Keratinocyte (primary cell): ENCODE measurements around the gene GRK4. TPM values are rescaled to one million over a fixed set of nuclear protein-coding genes. Genes with fewer than 3 reads are reported as not detected.

Experiments
- DNase-seq: peaks from one replicate; pipeline ENCODE4 v3.0.0-alpha.2; 2011; ENCODE audit warnings: low read depth, missing footprints, low spot score
- FAIRE-seq: peaks from 2 replicates; lab custom pipeline; 2011; peaks lifted over from hg19 to GRCh38; lab: Jason Lieb, UNC
- H2AFZ ChIP-seq: 2 replicates; pipeline ENCODE4 v1.6.0; 2012; ENCODE audit warnings: low read length, control low read depth, inconsistent platforms; ENCODE audit not compliant: control insufficient read depth
- H3K27ac ChIP-seq: 2 replicates; pipeline ENCODE4 v1.5.1; 2011; ENCODE audit warnings: low read length; ENCODE audit not compliant: control insufficient read depth, insufficient read depth
- H3K27me3 ChIP-seq: 3 replicates; pipeline ENCODE4 v1.6.0; 2011; ENCODE audit warnings: low read length; ENCODE audit not compliant: control insufficient read depth, insufficient read depth; ENCODE audit errors: extremely low read depth
- H3K36me3 ChIP-seq, 2 experiments: 2 replicates in 1 of 2; 3 replicates in 1 of 2; pipeline ENCODE4 v1.5.1; 2011; ENCODE audit warnings: low read length in 2 of 2, mild to moderate bottlenecking in 1 of 2; ENCODE audit not compliant: control insufficient read depth in 2 of 2, insufficient read depth in 2 of 2; ENCODE audit errors: extremely low read depth in 1 of 2
- H3K4me1 ChIP-seq: 3 replicates; pipeline ENCODE4 v1.5.1; 2011; ENCODE audit warnings: low read length; ENCODE audit not compliant: control insufficient read depth, insufficient read depth; ENCODE audit errors: extremely low read depth
- H3K4me2 ChIP-seq: 3 replicates; pipeline ENCODE4 v1.6.0; 2011; ENCODE audit warnings: low read depth, low read length; ENCODE audit not compliant: control insufficient read depth, insufficient read depth; ENCODE audit errors: extremely low read depth
- H3K4me3 ChIP-seq, 3 experiments: fragments of 200-600 bp in 1 of 3; sonication (generic) in 1 of 3; 2 replicates in 2 of 3; 3 replicates in 1 of 3; pipeline ENCODE4 v1.5.1; 2011 to 2016; ENCODE audit warnings: low read length in 3 of 3, mild to moderate bottlenecking in 3 of 3, control low read depth in 2 of 3, inconsistent platforms in 1 of 3, low read depth in 1 of 3, mixed read lengths in 1 of 3, mixed run types in 1 of 3, moderate library complexity in 1 of 3; ENCODE audit not compliant: control insufficient read depth in 2 of 3, insufficient read depth in 2 of 3; ENCODE audit errors: extremely low read depth in 1 of 3
- H3K79me2 ChIP-seq: 2 replicates; pipeline ENCODE4 v1.6.0; 2012; ENCODE audit warnings: low read length; ENCODE audit not compliant: control insufficient read depth, insufficient read depth
- H3K9ac ChIP-seq: 3 replicates; pipeline ENCODE4 v1.6.0; 2011; ENCODE audit warnings: low read length; ENCODE audit not compliant: control insufficient read depth, insufficient read depth; ENCODE audit errors: extremely low read depth
- H3K9me1 ChIP-seq: 3 replicates; pipeline ENCODE4 v1.6.0; 2011; ENCODE audit warnings: low read length; ENCODE audit not compliant: control insufficient read depth, insufficient read depth; ENCODE audit errors: extremely low read depth
- H3K9me3 ChIP-seq: 2 replicates; pipeline ENCODE4 v1.5.1; 2012; ENCODE audit warnings: low read depth, low read length; ENCODE audit not compliant: control insufficient read depth
- H4K20me1 ChIP-seq: 3 replicates; pipeline ENCODE4 v1.6.0; 2011; ENCODE audit warnings: low read length; ENCODE audit not compliant: control insufficient read depth, insufficient read depth; ENCODE audit errors: extremely low read depth
- CTCF ChIP-seq, 3 experiments: IDR thresholded peaks in 1 of 3; conservative IDR thresholded peaks in 1 of 3; optimal IDR thresholded peaks in 1 of 3; 2 replicates in 2 of 3; 3 replicates in 1 of 3; pipeline versions ENCODE3 to v1.5.1; 2011; ENCODE audit warnings: low read length in 3 of 3, mild to moderate bottlenecking in 3 of 3, moderate library complexity in 2 of 3, control low read depth in 1 of 3, inconsistent platforms in 1 of 3; ENCODE audit not compliant: insufficient read depth in 2 of 3; ENCODE audit errors: extremely low read depth in 1 of 3
- EZH2 ChIP-seq: IDR thresholded peaks from one replicate; pipeline ENCODE4 v1.6.1; 2012; ENCODE audit warnings: inconsistent platforms, mild to moderate bottlenecking, low read length, moderate library complexity
- dilution Hi-C: fragments of 300-500 bp; cut with MboI; formaldehyde crosslinking; loops from one replicate; pipeline ENCODE4 v1.7.0; 2020; ENCODE audit warnings: low sequenced_read_pairs; ENCODE audit not compliant: extremely low pct_ligation_motif_present
- polyA plus RNA-seq, 5 experiments: library from polyadenylated mRNA; depleted of rRNA in 3 of 5; stranded (reverse) in 3 of 5; stranded (forward) in 1 of 5; unstranded in 1 of 5; fragments of >200 nt; gene quantifications; 1 replicate in 1 of 5; 2 replicates in 3 of 5; 3 replicates in 1 of 5; pipeline versions ENCODE4 v1.2.1 to v1.2.3, GENCODE V29; 2011 to 2012; ENCODE audit warnings: missing spikeins in 2 of 5, low read depth in 1 of 5, low replicate concordance in 1 of 5

The GRK4 gene
- polyA plus RNA-seq, 1 donor (not counting 4 experiments of a cell fraction or from before 2014, with no cell fraction given) = 4.3 TPM

- H3K4me3 ChIP-seq = no peak overlapping the region
- no peaks in the 10 kb centered on the region for H3K79me2 ChIP-seq
- no peak overlapping the region for H3K27ac ChIP-seq
- H3K9me1 ChIP-seq = no peaks in the 10 kb centered on the region
- no peak overlapping the region for H3K9ac ChIP-seq
- peaks cover 29% of the 10 kb centered on the region for H3K4me1 ChIP-seq
- H3K36me3 ChIP-seq = no peaks in the 10 kb centered on the region
- H3K4me2 ChIP-seq = no peak overlapping the region
- H3K27me3 ChIP-seq = peaks cover 19% of the 10 kb centered on the region
- FAIRE-seq (no peak), DNase-seq (no peak)
- no peaks in the 10 kb centered on the region for H4K20me1 ChIP-seq
- TF ChIP-seq CTCF (optimal IDR thresholded peaks at IDR 0.05 in 1 of 3, IDR thresholded peaks at IDR 0.05 in 1 of 3, conservative IDR thresholded peaks at IDR 0.05 in 1 of 3; ENCODE audit: extremely low read depth in 1 of 3, insufficient read depth in 2 of 3, low read length in 3 of 3) (no peak), EZH2 (no peak)
- no peak overlapping the region for H2AFZ ChIP-seq
- H3K9me3 ChIP-seq = no peaks in the 10 kb centered on the region
- dilution Hi-C loops = no loop called here
Observed at GRCh38 chr4:3039706-3040366, 76.5 kb downstream of the GRK4 start.

GRCh38 chr4:3040452-3041191 is 77.3 kb downstream of the GRK4 start:
- DNase-seq (no peak), FAIRE-seq (no peak)
- Histone ChIP-seq H3K9me3 (no peaks in the 10 kb centered on the region), H3K79me2 (no peaks in the 10 kb centered on the region), H3K27me3 (peaks cover 16% of the 10 kb centered on the region), H3K4me2 (peak overlapping the region; percentile 80), H3K9ac (no peak overlapping the region), H3K4me1 (peaks cover 29% of the 10 kb centered on the region), H3K4me3 (no peak overlapping the region), H3K27ac (no peak overlapping the region), H3K36me3 (no peaks in the 10 kb centered on the region), H4K20me1 (no peaks in the 10 kb centered on the region), H3K9me1 (no peaks in the 10 kb centered on the region), H2AFZ (no peak overlapping the region)
- dilution Hi-C loops = no loop called here
- TF ChIP-seq CTCF (optimal IDR thresholded peaks at IDR 0.05 in 1 of 3, IDR thresholded peaks at IDR 0.05 in 1 of 3, conservative IDR thresholded peaks at IDR 0.05 in 1 of 3; ENCODE audit: extremely low read depth in 1 of 3, insufficient read depth in 2 of 3, low read length in 3 of 3) = no peak
- no peak for TF ChIP-seq EZH2
